Tibial nerve (tissue), 4 donors: Measurements from ENCODE around the gene MSI2.

Experiments used
- CTCF ChIP-seq, 5 experiments: fragments of 200-600 bp in 3 of 5; fragments of 450-650 bp in 2 of 5; sonication (generic) in 3 of 5; IDR thresholded peaks; one replicate each; pipeline ENCODE4 v1.5.1; 2016 to 2019; ENCODE audit warnings: antibody characterized with exemption in 5 of 5, mild to moderate bottlenecking in 3 of 5, moderate library complexity in 2 of 5
- EP300 ChIP-seq, 2 donors: sonication (generic); formaldehyde crosslinking; IDR thresholded peaks; one replicate each; pipeline ENCODE4 v1.6.1; 2017; ENCODE audit warnings: antibody characterized with exemption in 2 of 2, mild to moderate bottlenecking in 1 of 2
- POLR2A ChIP-seq, 2 donors: fragments of 450-650 bp; IDR thresholded peaks; one replicate each; pipeline ENCODE4 v1.6.1; 2017; ENCODE audit warnings: antibody characterized with exemption in 2 of 2, mild to moderate bottlenecking in 2 of 2, moderate library complexity in 2 of 2

GRCh38 chr17:57261084-57261461 is 4.8 kb downstream of the MSI2 start:
- TF ChIP-seq CTCF (IDR thresholded peaks at IDR 0.05), result no peak
- no peak for TF ChIP-seq POLR2A (IDR thresholded peaks at IDR 0.05)
- no peak for TF ChIP-seq EP300 (IDR thresholded peaks at IDR 0.05)
